IMR-90 (cell line): ENCODE results near the gene ERC2. TPM values are rescaled to one million over a fixed set of nuclear protein-coding genes. Genes with fewer than 3 reads are reported as not detected.

Experiments
- ATAC-seq: fragments of 200-7000 bp; cut with Tn5 transposase; 2 replicates; pipeline ENCODE4 v1.9.1; 2020; ENCODE audit warnings: low read depth, mild to moderate bottlenecking, moderate library complexity
- BruUV-seq: library from RNA; stranded (reverse); fragments of 400-500 nt; replicated peaks from 2 replicates; lab custom pipeline; 2021; lab: Mats Ljungman, UMichigan
- CTCF ChIA-PET: fragments of 300-600 bp; formaldehyde crosslinking; extraction: SDS; loops from one replicate; lab custom pipeline; 2021; ENCODE audit warnings: antibody characterized with exemption; lab: Yijun Ruan, JAX
- POLR2A ChIA-PET: fragments of 300-600 bp; sonication (Branson Sonifier 250); formaldehyde crosslinking; loops from one replicate; lab custom pipeline; 2022; ENCODE audit warnings: antibody characterized with exemption; ENCODE audit not compliant: unreplicated experiment; lab: Charles Lee
- DNase-seq: peaks from one replicate; pipeline ENCODE4 v3.0.0; 2013
- H2AFZ ChIP-seq: replicated peaks from 2 replicates; pipeline ENCODE3; 2013; ENCODE audit warnings: low read length, mild to moderate bottlenecking; ENCODE audit not compliant: poor library complexity
- H2AK5ac ChIP-seq: 2 replicates; pipeline ENCODE4 v1.6.1; 2013; ENCODE audit warnings: low read depth, low read length, inconsistent platforms
- H2AK9ac ChIP-seq: replicated peaks from 2 replicates; pipeline ENCODE3; 2013; ENCODE audit warnings: mild to moderate bottlenecking, low read depth, low read length, moderate library complexity; ENCODE audit not compliant: poor library complexity
- H2BK120ac ChIP-seq: 2 replicates; pipeline ENCODE4 v1.6.1; 2013; ENCODE audit warnings: low read depth, low read length, inconsistent platforms
- H2BK15ac ChIP-seq: 3 replicates; pipeline ENCODE4 v1.6.1; 2013; ENCODE audit warnings: low read depth, low read length, inconsistent platforms
- H2BK20ac ChIP-seq: 2 replicates; pipeline ENCODE4 v1.6.1; 2013; ENCODE audit warnings: low read depth, mild to moderate bottlenecking, inconsistent platforms, low read length, moderate library complexity
- H2BK5ac ChIP-seq: 2 replicates; pipeline ENCODE4 v1.6.1; 2013; ENCODE audit warnings: mild to moderate bottlenecking, low read depth, low read length, inconsistent platforms; ENCODE audit not compliant: poor library complexity, severe bottlenecking
- H3K14ac ChIP-seq: replicated peaks from 2 replicates; pipeline ENCODE4 v1.6.1; 2013; ENCODE audit warnings: low read depth, low read length, inconsistent platforms
- H3K18ac ChIP-seq: 2 replicates; pipeline ENCODE4 v1.6.1; 2013; ENCODE audit warnings: low read depth, low read length, control low read depth
- H3K23ac ChIP-seq: 2 replicates; pipeline ENCODE4 v1.6.1; 2013; ENCODE audit warnings: low read depth, low read length, inconsistent platforms
- H3K27ac ChIP-seq: 2 replicates; pipeline ENCODE4 v1.5.1; 2013; ENCODE audit warnings: mild to moderate bottlenecking, control low read depth, low read length; ENCODE audit not compliant: insufficient read depth
- H3K27me3 ChIP-seq: 2 replicates; pipeline ENCODE4 v1.6.1; 2013; ENCODE audit warnings: low read length; ENCODE audit not compliant: control insufficient read depth, insufficient read depth
- H3K36me3 ChIP-seq: 2 replicates; pipeline ENCODE4 v1.6.1; 2013; ENCODE audit warnings: low read length, mixed read lengths; ENCODE audit not compliant: control insufficient read depth, insufficient read depth
- H3K4ac ChIP-seq: 2 replicates; pipeline ENCODE4 v1.6.1; 2013; ENCODE audit warnings: low read depth, low read length, inconsistent platforms
- H3K4me1 ChIP-seq: 2 replicates; pipeline ENCODE4 v1.6.1; 2013; ENCODE audit warnings: low read length, mixed read lengths; ENCODE audit not compliant: control insufficient read depth, insufficient read depth
- H3K4me2 ChIP-seq: 2 replicates; pipeline ENCODE4 v1.6.1; 2013; ENCODE audit warnings: low read depth, mild to moderate bottlenecking, control low read depth, low read length, moderate library complexity
- H3K4me3 ChIP-seq: 2 replicates; pipeline ENCODE4 v1.5.1; 2013; ENCODE audit warnings: low read depth, mild to moderate bottlenecking, control low read depth, low read length, moderate library complexity; ENCODE audit not compliant: insufficient read depth
- H3K56ac ChIP-seq: 2 replicates; pipeline ENCODE4 v1.6.1; 2013; ENCODE audit warnings: low read length, inconsistent platforms; ENCODE audit not compliant: insufficient read depth; ENCODE audit errors: extremely low read depth
- H3K79me1 ChIP-seq, 2 experiments: 2 replicates each; pipeline ENCODE4 v1.6.1; 2013; ENCODE audit warnings: low read length in 2 of 2, inconsistent platforms in 1 of 2, low read depth in 1 of 2
- H3K9ac ChIP-seq: 2 replicates; pipeline ENCODE4 v1.6.1; 2013; ENCODE audit warnings: low read depth, low read length, control low read depth
- H3K9me1 ChIP-seq: 2 replicates; pipeline ENCODE4 v1.6.1; 2013; ENCODE audit warnings: low read length, inconsistent platforms; ENCODE audit not compliant: insufficient read depth
- H3K9me3 ChIP-seq: 2 replicates; pipeline ENCODE4 v1.6.1; 2013; ENCODE audit warnings: low read length; ENCODE audit not compliant: control insufficient read depth, insufficient read depth
- H4K20me1 ChIP-seq: 2 replicates; pipeline ENCODE4 v1.6.1; 2013; ENCODE audit warnings: low read length, inconsistent platforms; ENCODE audit not compliant: insufficient read depth
- H4K5ac ChIP-seq: 2 replicates; pipeline ENCODE4 v1.6.1; 2013; ENCODE audit warnings: mild to moderate bottlenecking, low read depth, low read length, control low read depth
- H4K8ac ChIP-seq, 2 experiments: 2 replicates each; pipeline ENCODE4 v1.6.1; 2013; ENCODE audit warnings: low read depth in 2 of 2, low read length in 2 of 2, control low read depth in 1 of 2, inconsistent platforms in 1 of 2
- H4K91ac ChIP-seq: 2 replicates; pipeline ENCODE4 v1.6.1; 2013; ENCODE audit warnings: low read depth, low read length, inconsistent platforms; ENCODE audit not compliant: insufficient read depth
- CEBPB ChIP-seq: IDR thresholded peaks from 2 replicates; pipeline ENCODE4 v1.6.1; 2012; ENCODE audit warnings: low read depth, low read length, improper control_type of control experiment
- CTCF ChIP-seq: conservative IDR thresholded peaks from 2 replicates; pipeline ENCODE4 v1.5.1; 2012; ENCODE audit warnings: mild to moderate bottlenecking, low read depth, low read length, improper control_type of control experiment
- ELK1 ChIP-seq: fragments of 150-350 bp; IDR thresholded peaks from 2 replicates; pipeline ENCODE4 v1.6.1; 2016; ENCODE audit warnings: low read depth, mild to moderate bottlenecking, low read length, moderate library complexity, borderline replicate concordance
- FOS ChIP-seq: fragments of 150-350 bp; IDR thresholded peaks from 2 replicates; pipeline ENCODE4 v1.6.1; 2016; ENCODE audit warnings: low read depth, low read length
- MAFK ChIP-seq: IDR thresholded peaks from 2 replicates; pipeline ENCODE4 v1.6.1; 2012; ENCODE audit warnings: low read depth, low read length, improper control_type of control experiment
- MAZ ChIP-seq: IDR thresholded peaks from 2 replicates; pipeline ENCODE4 v1.6.1; 2012; ENCODE audit warnings: low read depth, mild to moderate bottlenecking, low read length, improper control_type of control experiment, moderate library complexity, borderline replicate concordance
- NFE2L2 ChIP-seq: fragments of 150-350 bp; IDR thresholded peaks from 2 replicates; pipeline ENCODE4 v1.6.1; 2016; ENCODE audit warnings: low read depth, mild to moderate bottlenecking, low read length
- POLR2A ChIP-seq: IDR thresholded peaks from 2 replicates; pipeline ENCODE4 v1.6.1; 2012; ENCODE audit warnings: mild to moderate bottlenecking, low read depth, low read length
- RAD21 ChIP-seq: IDR thresholded peaks from 2 replicates; pipeline ENCODE4 v1.6.1; 2012; ENCODE audit warnings: low read length, improper control_type of control experiment
- RCOR1 ChIP-seq: IDR thresholded peaks from 2 replicates; pipeline ENCODE4 v1.6.1; 2012; ENCODE audit warnings: mild to moderate bottlenecking, low read length, improper control_type of control experiment; ENCODE audit not compliant: insufficient replicate concordance
- SMC3 ChIP-seq: fragments of 150-350 bp; IDR thresholded peaks from 2 replicates; pipeline ENCODE4 v1.6.1; 2016; ENCODE audit warnings: low read depth, mild to moderate bottlenecking, antibody characterized with exemption, low read length, moderate library complexity
- USF2 ChIP-seq: fragments of 150-350 bp; IDR thresholded peaks from 2 replicates; pipeline ENCODE4 v1.6.1; 2017; ENCODE audit warnings: mild to moderate bottlenecking, antibody characterized with exemption, low read length, low read depth
- WGBS, 2 experiments: methylation state at CpG; one replicate each; pipeline versions ENCODE4 v1.1.5 to v1.1.7; 2013; ENCODE audit warnings: missing lambda C conversion rate in 2 of 2; ENCODE audit not compliant: insufficient read length in 1 of 2; ENCODE audit errors: extremely low coverage in 2 of 2; 5-methylcytosine and 5-hydroxymethylcytosine counted together
- dilution Hi-C: fragments of 300-500 bp; cut with HindIII; formaldehyde crosslinking; loops from one replicate; pipeline ENCODE4 v1.14.3; 2018; ENCODE audit warnings: low sequenced_read_pairs; ENCODE audit not compliant: unreplicated experiment
- in situ Hi-C: fragments of 300-500 bp; cut with MboI; formaldehyde crosslinking; loops from 3 replicates; pipeline ENCODE4 v1.14.3; 2019; ENCODE audit warnings: low sequenced_read_pairs, inconsistent platforms, mixed read lengths
- intact Hi-C: fragments of 100-400 bp; cut with micrococcal nuclease; formaldehyde crosslinking; loops from 2 replicates; pipeline ENCODE4 v1.10.0; 2022
- polyA plus RNA-seq, 3 experiments: library from polyadenylated mRNA; depleted of rRNA; stranded (reverse); fragments of >200 nt; gene quantifications; 2 replicates each; pipeline ENCODE4 v1.2.3, GENCODE V29; 2012; ENCODE audit warnings: low replicate concordance in 1 of 3
- total RNA-seq: library from RNA; depleted of rRNA; stranded (reverse); fragments of >200 nt; gene quantifications from 2 replicates; pipeline ENCODE4 v1.2.3, GENCODE V29; 2012

Gene ERC2
- total and polyA plus RNA-seq, 2 of the 4 experiments (the other 2 are of a cell fraction), result 0.17 to 0.18 TPM

- Histone ChIP-seq H4K91ac (no peak overlapping the region), H3K18ac (no peak overlapping the region), H3K27ac (no peak overlapping the region), H2BK5ac (no peak overlapping the region), H3K23ac (no peak overlapping the region), H3K4me2 (no peak overlapping the region), H4K20me1 (no peaks in the 10 kb centered on the region), H3K36me3 (no peaks in the 10 kb centered on the region), H2AK5ac (no peak overlapping the region), H4K5ac (no peak overlapping the region), H3K4me1 (no peaks in the 10 kb centered on the region), H4K8ac (no peak overlapping the region), H2AFZ (no peak overlapping the region), H3K14ac (no peak overlapping the region), H3K9me1 (no peaks in the 10 kb centered on the region), H2BK120ac (no peak overlapping the region), H3K79me1 (no peaks in the 10 kb centered on the region), H3K9me3 (no peaks in the 10 kb centered on the region), H2AK9ac (no peak overlapping the region), H2BK15ac (no peak overlapping the region), H3K27me3 (no peaks in the 10 kb centered on the region), H2BK20ac (no peak overlapping the region), H3K4me3 (no peak overlapping the region), H3K4ac (no peak overlapping the region), H3K56ac (no peak overlapping the region), H3K9ac (no peak overlapping the region)
- WGBS, 2 experiments, result no CpG with 5 or more reads among the region's 3 CpGs
- in situ Hi-C loops, result no loop called here
- ChIA-PET POLR2A (no interaction called here), CTCF (no interaction called here)
- TF ChIP-seq FOS, result no peak
- no peak for TF ChIP-seq MAZ
- TF ChIP-seq SMC3, result no peak
- TF ChIP-seq USF2, result no peak
- TF ChIP-seq CEBPB, result no peak
- no peak for TF ChIP-seq POLR2A
- no peak for TF ChIP-seq NFE2L2
- no peak for TF ChIP-seq ELK1
- TF ChIP-seq RAD21, result no peak
- TF ChIP-seq RCOR1, result no peak
- no peak for TF ChIP-seq MAFK
- TF ChIP-seq CTCF, result no peak
- no TSS peak for BruUV-seq
- ATAC-seq (no peak), DNase-seq (no peak)
- intact Hi-C loops, result no loop called here
- dilution Hi-C loops, result no loop called here
Observed at GRCh38 chr3:56369914-56370313, 98.4 kb downstream of the ERC2 start.
